GM10266 (cell line): ENCODE measurements around the gene PRELID3B.

Experiments used
- DNase-seq: peaks from one replicate; pipeline ENCODE4 v3.0.0; 2012; ENCODE audit errors: extremely low spot score
- TF ChIP-seq, protein P1 (sequence below): IDR thresholded peaks from 2 replicates; pipeline ENCODE4 v1.5.1; 2012; ENCODE audit warnings: mild to moderate bottlenecking, low read depth; ENCODE audit not compliant: control insufficient read depth, insufficient read depth; ENCODE audit errors: missing control alignments

The PRELID3B gene

DNA sequence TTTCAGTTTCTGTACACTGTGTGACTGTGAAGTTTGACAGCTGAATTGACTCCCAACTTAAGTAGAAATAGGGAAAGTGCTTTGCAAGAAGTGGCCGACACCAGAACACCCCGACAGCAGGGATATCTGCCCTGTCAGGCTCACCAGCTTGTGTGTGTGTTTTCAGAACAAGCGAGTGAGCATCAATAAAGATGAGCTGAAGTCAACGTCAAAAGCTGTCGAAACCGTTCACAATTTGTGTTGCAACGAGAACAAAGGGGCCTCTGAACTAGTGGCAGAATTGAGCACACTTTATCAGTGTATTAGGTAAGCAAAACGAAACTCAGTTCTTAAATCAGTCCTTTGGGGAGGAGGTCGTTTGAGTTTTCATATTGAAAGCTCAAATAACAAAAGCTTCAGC lies 50.9 kb downstream of the PRELID3B start:
- TF ChIP-seq, protein P1, sequence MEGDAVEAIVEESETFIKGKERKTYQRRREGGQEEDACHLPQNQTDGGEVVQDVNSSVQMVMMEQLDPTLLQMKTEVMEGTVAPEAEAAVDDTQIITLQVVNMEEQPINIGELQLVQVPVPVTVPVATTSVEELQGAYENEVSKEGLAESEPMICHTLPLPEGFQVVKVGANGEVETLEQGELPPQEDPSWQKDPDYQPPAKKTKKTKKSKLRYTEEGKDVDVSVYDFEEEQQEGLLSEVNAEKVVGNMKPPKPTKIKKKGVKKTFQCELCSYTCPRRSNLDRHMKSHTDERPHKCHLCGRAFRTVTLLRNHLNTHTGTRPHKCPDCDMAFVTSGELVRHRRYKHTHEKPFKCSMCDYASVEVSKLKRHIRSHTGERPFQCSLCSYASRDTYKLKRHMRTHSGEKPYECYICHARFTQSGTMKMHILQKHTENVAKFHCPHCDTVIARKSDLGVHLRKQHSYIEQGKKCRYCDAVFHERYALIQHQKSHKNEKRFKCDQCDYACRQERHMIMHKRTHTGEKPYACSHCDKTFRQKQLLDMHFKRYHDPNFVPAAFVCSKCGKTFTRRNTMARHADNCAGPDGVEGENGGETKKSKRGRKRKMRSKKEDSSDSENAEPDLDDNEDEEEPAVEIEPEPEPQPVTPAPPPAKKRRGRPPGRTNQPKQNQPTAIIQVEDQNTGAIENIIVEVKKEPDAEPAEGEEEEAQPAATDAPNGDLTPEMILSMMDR = no peak
- no peak for DNase-seq

DNA sequence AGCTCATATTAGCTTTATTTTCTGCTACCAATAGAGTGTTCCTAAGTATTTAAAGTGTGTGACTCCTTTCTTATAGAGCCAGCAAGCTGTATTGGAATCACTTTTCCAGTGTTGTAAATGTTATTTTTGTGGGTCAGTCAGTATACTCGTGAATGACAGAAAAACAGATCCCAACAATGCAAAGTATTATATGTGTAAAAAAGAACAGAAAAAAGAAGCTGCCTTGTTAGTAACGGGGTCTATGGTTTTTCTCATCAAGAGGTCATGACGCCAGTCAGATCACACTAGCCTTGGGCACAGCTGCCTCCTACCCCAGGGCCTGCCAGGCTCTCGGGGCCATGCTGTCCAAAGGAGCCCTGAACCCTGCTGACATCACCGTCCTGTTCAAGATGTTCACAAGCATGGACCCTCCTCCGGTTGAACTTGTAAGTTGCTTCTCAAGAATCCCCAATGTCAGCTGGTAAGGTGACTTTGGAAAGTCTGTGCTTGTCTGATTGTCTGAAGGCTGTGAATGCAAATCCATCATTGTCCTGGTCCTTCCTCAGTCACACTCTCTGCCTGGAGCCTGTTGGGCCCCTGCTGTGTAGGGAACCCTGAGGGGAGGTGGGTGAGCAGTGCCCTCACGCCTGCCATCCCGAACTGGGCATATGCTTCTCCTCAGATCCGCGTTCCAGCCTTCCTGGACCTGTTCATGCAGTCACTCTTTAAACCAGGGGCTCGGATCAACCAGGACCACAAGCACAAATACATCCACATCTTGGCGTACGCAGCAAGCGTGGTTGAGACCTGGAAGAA lies 51.7 kb downstream of the PRELID3B start:
- DNase-seq = no peak

GRCh38 chr20:58989196-58989595 lies 53.4 kb downstream of the PRELID3B start:
- DNase-seq = no peak
- TF ChIP-seq, protein P1 = no peak

More for the DNA sequence above, 51.7 kb downstream of the PRELID3B start:
- TF ChIP-seq, protein P1 = no peak

- no peak for DNase-seq
- TF ChIP-seq, protein P1 = no peak
Measured at GRCh38 chr20:58988565-58988882, 54.1 kb downstream of the PRELID3B start.

DNA sequence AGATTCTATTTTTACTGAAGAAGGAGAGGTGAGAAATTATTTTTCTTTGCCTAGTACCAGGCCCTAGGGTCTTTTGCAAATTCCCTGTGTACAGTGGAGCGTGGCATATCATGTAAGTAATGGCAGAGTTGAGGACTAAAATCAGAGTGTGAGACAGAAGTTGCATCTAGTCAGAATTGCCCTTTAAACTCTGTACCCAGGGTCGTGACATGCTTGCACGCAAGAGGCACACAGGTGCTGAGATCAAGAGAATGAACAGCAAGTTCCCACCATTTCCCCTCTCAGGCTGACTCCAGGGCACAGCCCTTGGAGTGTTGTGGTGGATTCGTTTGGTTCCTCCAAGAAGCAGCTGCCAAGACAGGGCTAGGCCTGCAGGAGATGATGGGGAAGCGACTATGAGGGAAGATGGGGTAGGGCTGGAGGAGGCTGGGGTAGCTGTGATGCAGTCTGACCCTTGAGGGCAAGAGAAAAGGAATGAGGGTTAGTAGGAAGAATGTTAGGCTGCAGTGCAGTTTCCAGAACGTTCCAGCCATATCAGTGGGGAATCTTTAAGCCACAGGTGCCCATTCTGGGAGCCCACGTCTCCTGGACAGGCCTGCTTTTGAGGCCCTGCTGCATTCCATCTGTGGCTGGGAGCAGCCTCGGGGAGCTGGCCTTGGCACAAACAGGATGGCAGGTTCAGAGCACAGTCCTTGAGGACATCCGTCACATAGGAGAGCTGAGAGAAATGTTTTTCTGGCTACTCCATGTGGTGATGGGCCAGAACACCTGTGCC lies 54.6 kb downstream of the PRELID3B start:
- no peak for DNase-seq
- TF ChIP-seq, protein P1 = no peak

- no peak for DNase-seq
- TF ChIP-seq, protein P1 = no peak
Measured at GRCh38 chr20:58986968-58987517, 55.5 kb downstream of the PRELID3B start.
